T-cell (primary cell): Measurements from ENCODE around the gene CTNNBL1. TPM values are rescaled to one million over a fixed set of nuclear protein-coding genes. Genes with fewer than 3 reads are reported as not detected.

ENCODE experiments used
- ATAC-seq, 4 experiments: fragments of 200-7000 bp in 3 of 4; fragments of 150-1000 bp in 1 of 4; cut with Tn5 transposase; replicated peaks in 1 of 4; 1 replicate in 3 of 4; 2 replicates in 1 of 4; pipeline ENCODE4 v1.10.0; 2021; ENCODE audit warnings: moderate library complexity in 3 of 4, mild to moderate bottlenecking in 2 of 4, moderate number of reproducible peaks in 1 of 4
- CTCF ChIA-PET, 2 donors: fragments of 300-600 bp; sonication (Branson Sonifier 250); formaldehyde crosslinking; loops; one replicate each; lab custom pipeline; 2022; ENCODE audit warnings: antibody characterized with exemption in 2 of 2; lab: Charles Lee
- POLR2A ChIA-PET, 2 donors: fragments of 300-600 bp; sonication (Branson Sonifier 250); formaldehyde crosslinking; loops; one replicate each; lab custom pipeline; 2022; ENCODE audit warnings: antibody characterized with exemption in 2 of 2; lab: Charles Lee
- DNase-seq, 35 experiments: peaks; one replicate each; pipeline versions ENCODE4 v3.0.0 to v3.0.0-alpha.2; 2013 to 2023
- H3K27ac ChIP-seq: one replicate; pipeline ENCODE4 v1.5.1; 2013; ENCODE audit warnings: low read length
- H3K27me3 ChIP-seq, 2 experiments: replicated peaks in 1 of 2; 1 replicate in 1 of 2; 2 replicates in 1 of 2; pipeline versions ENCODE4 v1.6.1 to v1.7.0; 2013; ENCODE audit warnings: low read length in 1 of 2, mixed read lengths in 1 of 2; ENCODE audit not compliant: control insufficient read depth in 2 of 2, insufficient read depth in 2 of 2; ENCODE audit errors: extremely low read depth in 1 of 2
- H3K36me3 ChIP-seq, 2 donors: 1 replicate in 1 of 2; 2 replicates in 1 of 2; pipeline versions ENCODE4 v1.6.1 to v1.7.0; 2013; ENCODE audit warnings: low read length in 1 of 2; ENCODE audit not compliant: control insufficient read depth in 2 of 2, insufficient read depth in 1 of 2; ENCODE audit errors: extremely low read depth in 1 of 2
- H3K4me1 ChIP-seq, 2 experiments: 1 replicate in 1 of 2; 2 replicates in 1 of 2; pipeline versions ENCODE4 v1.6.1 to v1.7.0; 2013; ENCODE audit warnings: low read length in 2 of 2, mixed read lengths in 1 of 2; ENCODE audit not compliant: insufficient read depth in 2 of 2, control insufficient read depth in 1 of 2; ENCODE audit errors: extremely low read depth in 1 of 2
- H3K4me3 ChIP-seq, 2 donors: 1 replicate in 1 of 2; 2 replicates in 1 of 2; pipeline versions ENCODE4 v1.5.1 to v1.7.0; 2013; ENCODE audit warnings: mild to moderate bottlenecking in 2 of 2, low read length in 1 of 2, moderate library complexity in 1 of 2; ENCODE audit not compliant: control insufficient read depth in 1 of 2; ENCODE audit errors: extremely low read depth in 1 of 2
- H3K9me3 ChIP-seq: 2 replicates; pipeline ENCODE4 v1.7.0; 2013
- H3K27ac Mint-ChIP-seq, 2 donors: one replicate each; pipeline ENCODE4 v1.8.0; 2020 to 2021; ENCODE audit warnings: mild to moderate bottlenecking in 2 of 2, mixed read lengths in 2 of 2
- H3K27me3 Mint-ChIP-seq, 2 donors: one replicate each; pipeline ENCODE4 v1.8.0; 2021 to 2022; ENCODE audit warnings: mixed read lengths in 2 of 2
- H3K36me3 Mint-ChIP-seq: one replicate; pipeline ENCODE4 v1.8.0; 2021; ENCODE audit warnings: mixed read lengths
- H3K4me1 Mint-ChIP-seq, 3 donors: one replicate each; pipeline ENCODE4 v1.8.0; 2020 to 2022; ENCODE audit warnings: mixed read lengths in 3 of 3, mild to moderate bottlenecking in 1 of 3
- H3K4me3 Mint-ChIP-seq, 3 donors: one replicate each; pipeline ENCODE4 v1.8.0; 2020 to 2022; ENCODE audit warnings: mild to moderate bottlenecking in 3 of 3, mixed read lengths in 3 of 3, moderate library complexity in 3 of 3
- H3K9me3 Mint-ChIP-seq, 3 donors: one replicate each; pipeline ENCODE4 v1.8.0; 2020 to 2022; ENCODE audit warnings: mixed read lengths in 3 of 3
- WGBS: methylation state at CpG from one replicate; pipeline ENCODE4 v1.1.5; 2013; ENCODE audit warnings: missing lambda C conversion rate; ENCODE audit not compliant: insufficient coverage; 5-methylcytosine and 5-hydroxymethylcytosine counted together
- total RNA-seq, 35 experiments: library from RNA in 6 of 35; stranded (reverse) in 6 of 35; fragments of 120-200 nt in 1 of 35; gene quantifications; one replicate each; pipeline versions ENCODE4 v1.2.1 to v1.2.4 and lab custom pipeline; 2013 to 2026

CTNNBL1 gene
- total RNA-seq, 5 donors from 2014 or later (not counting 1 experiment from before 2014, with no cell fraction given) = 44.6 to 52.4 (median 49.4) TPM

GRCh38 chr20:37836926-37837325 lies 143.1 kb downstream of the CTNNBL1 start:
- no peak overlapping the region for H3K27ac ChIP-seq
- no peak for DNase-seq
- Mint-ChIP-seq H3K36me3 (peaks cover 45% of the 10 kb centered on the region), H3K27ac (no peak overlapping the region), H3K9me3 (no peaks in the 10 kb centered on the region), H3K4me3 (no peak overlapping the region), H3K27me3 (no peaks in the 10 kb centered on the region), H3K4me1 (peaks cover 0 to 3% (median 0%) of the 10 kb centered on the region in 3 donors)
- 55% methylated on average over 3 of the region's 5 CpGs for WGBS
- no peaks in the 10 kb centered on the region for H3K9me3 ChIP-seq
- POLR2A ChIA-PET = no interaction called here
- H3K36me3 ChIP-seq = peaks cover 2 to 16% of the 10 kb centered on the region in 2 donors
- H3K4me3 ChIP-seq = no peak overlapping the region
- CTCF ChIA-PET = no interaction called here
- ATAC-seq = no peak
- no peaks in the 10 kb centered on the region for H3K27me3 ChIP-seq
- H3K4me1 ChIP-seq = no peaks in the 10 kb centered on the region

GRCh38 chr20:37837924-37838323 lies 144.1 kb downstream of the CTNNBL1 start:
- CTCF ChIA-PET = no interaction called here
- no peaks in the 10 kb centered on the region for H3K27me3 Mint-ChIP-seq
- Histone ChIP-seq H3K9me3 (no peaks in the 10 kb centered on the region), H3K27me3 (no peaks in the 10 kb centered on the region), H3K4me1 (no peaks in the 10 kb centered on the region), H3K27ac (no peak overlapping the region), H3K36me3 (peaks cover 2 to 24% of the 10 kb centered on the region in 2 donors), H3K4me3 (no peak overlapping the region)
- ATAC-seq (no peak), DNase-seq (no peak)
- 88% methylated on average over 8 of the region's 8 CpGs for WGBS
- H3K36me3 Mint-ChIP-seq = peaks cover 48% of the 10 kb centered on the region
- H3K27ac Mint-ChIP-seq = no peak overlapping the region
- POLR2A ChIA-PET = no interaction called here
- no peak overlapping the region for H3K4me3 Mint-ChIP-seq
- no peaks in the 10 kb centered on the region for H3K9me3 Mint-ChIP-seq
- H3K4me1 Mint-ChIP-seq = peaks cover 0 to 3% (median 0%) of the 10 kb centered on the region in 3 donors

- H3K4me1 Mint-ChIP-seq = peaks cover 0 to 3% (median 0%) of the 10 kb centered on the region in 3 donors
- POLR2A ChIA-PET = no interaction called here
- no peaks in the 10 kb centered on the region for H3K9me3 Mint-ChIP-seq
- peaks cover 45% of the 10 kb centered on the region for H3K36me3 Mint-ChIP-seq
- Histone ChIP-seq H3K27ac (no peak overlapping the region), H3K4me3 (no peak overlapping the region), H3K9me3 (no peaks in the 10 kb centered on the region), H3K36me3 (peaks cover 2 to 31% of the 10 kb centered on the region in 2 donors), H3K4me1 (no peaks in the 10 kb centered on the region), H3K27me3 (no peaks in the 10 kb centered on the region)
- 100% methylated on average over 3 of the region's 6 CpGs for WGBS
- DNase-seq (no peak), ATAC-seq (no peak)
- H3K27me3 Mint-ChIP-seq = no peaks in the 10 kb centered on the region
- H3K4me3 Mint-ChIP-seq = no peak overlapping the region
- H3K27ac Mint-ChIP-seq = no peak overlapping the region
- CTCF ChIA-PET = no interaction called here
Measured at GRCh38 chr20:37838769-37839431, 145.1 kb downstream of the CTNNBL1 start.

- 100% methylated on average over 1 of the region's 3 CpGs for WGBS
- Mint-ChIP-seq H3K9me3 (no peaks in the 10 kb centered on the region), H3K27me3 (no peaks in the 10 kb centered on the region), H3K4me1 (peaks cover 0 to 3% (median 0%) of the 10 kb centered on the region in 3 donors), H3K4me3 (no peak overlapping the region), H3K36me3 (peaks cover 45% of the 10 kb centered on the region), H3K27ac (no peak overlapping the region)
- H3K4me3 ChIP-seq = no peak overlapping the region
- H3K36me3 ChIP-seq = peaks cover 2 to 36% of the 10 kb centered on the region in 2 donors
- ChIA-PET CTCF (no interaction called here), POLR2A (no interaction called here)
- no peaks in the 10 kb centered on the region for H3K27me3 ChIP-seq
- no peak overlapping the region for H3K27ac ChIP-seq
- DNase-seq (no peak), ATAC-seq (no peak)
- H3K4me1 ChIP-seq = no peaks in the 10 kb centered on the region
- H3K9me3 ChIP-seq = no peaks in the 10 kb centered on the region
Measured at GRCh38 chr20:37839432-37839827, 145.6 kb downstream of the CTNNBL1 start.

- WGBS = no CpG with 5 or more reads among the region's 7 CpGs
- H3K36me3 ChIP-seq = peaks cover 3 to 38% of the 10 kb centered on the region in 2 donors
- ATAC-seq (no peak), DNase-seq (no peak)
- ChIA-PET POLR2A (no interaction called here), CTCF (no interaction called here)
- no peaks in the 10 kb centered on the region for H3K9me3 Mint-ChIP-seq
- no peaks in the 10 kb centered on the region for H3K4me1 ChIP-seq
- H3K4me3 Mint-ChIP-seq = no peak overlapping the region
- peaks cover 45% of the 10 kb centered on the region for H3K36me3 Mint-ChIP-seq
- peaks cover 0 to 3% (median 0%) of the 10 kb centered on the region in 3 donors for H3K4me1 Mint-ChIP-seq
- H3K9me3 ChIP-seq = no peaks in the 10 kb centered on the region
- no peak overlapping the region for H3K27ac Mint-ChIP-seq
- H3K27ac ChIP-seq = no peak overlapping the region
- H3K4me3 ChIP-seq = no peak overlapping the region
- no peaks in the 10 kb centered on the region for H3K27me3 ChIP-seq
- H3K27me3 Mint-ChIP-seq = no peaks in the 10 kb centered on the region
Measured at GRCh38 chr20:37839955-37840354, 146.1 kb downstream of the CTNNBL1 start.

- no peaks in the 10 kb centered on the region for H3K4me1 ChIP-seq
- Mint-ChIP-seq H3K36me3 (peaks cover 51% of the 10 kb centered on the region), H3K9me3 (no peaks in the 10 kb centered on the region), H3K4me3 (no peak overlapping the region), H3K4me1 (peaks cover 0 to under 1% (median 0%) of the 10 kb centered on the region in 3 donors), H3K27me3 (no peaks in the 10 kb centered on the region), H3K27ac (no peak overlapping the region)
- ChIA-PET POLR2A (no interaction called here), CTCF (no interaction called here)
- no peak overlapping the region for H3K27ac ChIP-seq
- no peak for ATAC-seq
- peaks cover 6 to 39% of the 10 kb centered on the region in 2 donors for H3K36me3 ChIP-seq
- no peak overlapping the region for H3K4me3 ChIP-seq
- DNase-seq = no peak
- no peaks in the 10 kb centered on the region for H3K27me3 ChIP-seq
- no peaks in the 10 kb centered on the region for H3K9me3 ChIP-seq
Measured at GRCh38 chr20:37841389-37841788, 147.6 kb downstream of the CTNNBL1 start.
